ENCODE results near the gene STK11. TPM values are rescaled to one million over a fixed set of nuclear protein-coding genes. Genes with fewer than 3 reads are reported as not detected.

STK11 gene
- total and polyA plus RNA-seq, 7 experiments from 2014 or later: 13.9 to 91.3 (median 71.5) TPM

DNA sequence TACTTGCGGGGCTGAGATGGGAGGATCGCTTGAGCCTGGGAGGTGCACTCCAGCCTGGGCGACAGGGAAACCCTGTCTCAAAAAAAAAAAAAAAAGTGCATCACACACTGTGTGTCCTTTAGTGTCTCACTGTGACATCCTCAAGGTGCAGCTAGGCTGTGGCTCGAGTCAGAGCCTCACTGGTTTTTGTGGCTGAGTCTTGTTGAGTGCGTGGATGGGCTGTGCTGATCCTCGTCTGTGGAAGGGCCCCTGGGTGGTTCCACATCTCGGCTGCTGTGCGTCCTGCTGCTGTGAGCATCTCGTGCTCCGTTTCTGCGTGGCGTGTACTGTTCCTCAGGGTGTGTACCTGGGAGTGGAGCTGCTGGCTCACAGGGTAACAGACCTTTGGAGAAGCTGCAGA lies 11.2 kb downstream of the STK11 start:
- no peaks in the 10 kb centered on the region for H3K27me3 ChIP-seq (ENCODE audit: control insufficient read depth in 2 of 2, insufficient read depth in 2 of 2, low read length in 2 of 2)
- Mint-ChIP-seq H3K36me3 (peaks cover 0 to 7% (median 5%) of the 10 kb centered on the region in 5 donors), H3K4me3 (no peak overlapping the region), H3K9me3 (peaks cover 0 to 2% (median 0%) of the 10 kb centered on the region in 11 donors), H3K4me1 (peaks cover 14 to 21% (median 15%) of the 10 kb centered on the region in 7 donors), H3K27ac (no peak overlapping the region), H3K27me3 (no peaks in the 10 kb centered on the region)
- H3K4me3 ChIP-seq (ENCODE audit: low read length): no peak overlapping the region
- H3K36me3 ChIP-seq (ENCODE audit: control insufficient read depth in 2 of 3, insufficient read depth in 3 of 3, low read length in 3 of 3): peaks cover 0 to 34% (median 5%) of the 10 kb centered on the region in 3 experiments
- H3K27ac ChIP-seq (ENCODE audit: low read depth, low read length): no peak overlapping the region
- CTCF ChIA-PET: no interaction called here
- intact Hi-C loops (cut with micrococcal nuclease): no loop called here
- H3K4me1 ChIP-seq (ENCODE audit: control insufficient read depth in 2 of 2, insufficient read depth in 2 of 2, low read length in 2 of 2): peaks cover 12 to 16% of the 10 kb centered on the region in 2 donors
- H3K9me3 ChIP-seq (ENCODE audit: control insufficient read depth in 2 of 3, low read length in 3 of 3): no peaks in the 10 kb centered on the region
- DNase-seq: no peak
- POLR2A ChIA-PET: no interaction called here
- ATAC-seq: no peak

DNA sequence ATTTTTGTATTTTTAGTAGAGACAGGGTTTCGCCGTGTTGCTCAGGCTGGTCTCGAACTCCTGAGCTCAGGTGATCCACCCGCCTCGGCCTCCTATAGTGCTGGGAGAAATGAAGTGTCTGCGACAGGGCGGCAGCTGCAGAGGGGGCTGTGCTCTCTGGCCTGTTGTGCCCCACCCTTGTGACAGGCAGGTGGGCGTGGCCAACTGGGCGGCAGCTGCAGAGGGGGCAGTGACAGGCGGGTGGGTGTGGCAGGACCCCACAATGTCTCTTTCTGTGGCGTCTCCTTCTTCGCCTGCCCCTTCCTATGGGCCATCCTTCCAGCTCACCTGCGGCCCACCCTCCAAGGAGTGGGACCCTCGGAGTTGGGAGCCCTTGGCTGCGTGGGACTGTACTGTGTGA lies 11.8 kb downstream of the STK11 start:
- Histone ChIP-seq H3K9me3 (ENCODE audit: control insufficient read depth in 2 of 3, low read length in 3 of 3) (no peaks in the 10 kb centered on the region), H3K4me1 (ENCODE audit: control insufficient read depth in 2 of 2, insufficient read depth in 2 of 2, low read length in 2 of 2) (peaks cover 12 to 16% of the 10 kb centered on the region in 2 donors), H3K4me3 (ENCODE audit: low read length) (no peak overlapping the region), H3K27me3 (ENCODE audit: control insufficient read depth in 2 of 2, insufficient read depth in 2 of 2, low read length in 2 of 2) (no peaks in the 10 kb centered on the region), H3K27ac (ENCODE audit: low read depth, low read length) (no peak overlapping the region), H3K36me3 (ENCODE audit: control insufficient read depth in 2 of 3, insufficient read depth in 3 of 3, low read length in 3 of 3) (peaks cover 0 to 40% (median 5%) of the 10 kb centered on the region in 3 experiments)
- intact Hi-C loops (cut with micrococcal nuclease): no loop called here
- Mint-ChIP-seq H3K4me3 (no peak overlapping the region), H3K27ac (peak overlapping the region in 1 of 9 donors; percentile 47), H3K36me3 (peaks cover 0 to 7% (median 5%) of the 10 kb centered on the region in 5 donors), H3K27me3 (no peaks in the 10 kb centered on the region), H3K9me3 (peaks cover 0 to 2% (median 0%) of the 10 kb centered on the region in 11 donors), H3K4me1 (peaks cover 13 to 21% (median 14%) of the 10 kb centered on the region in 7 donors)
- ChIA-PET CTCF (no interaction called here), POLR2A (no interaction called here)
- DNase-seq (no peak), ATAC-seq (no peak)

DNA sequence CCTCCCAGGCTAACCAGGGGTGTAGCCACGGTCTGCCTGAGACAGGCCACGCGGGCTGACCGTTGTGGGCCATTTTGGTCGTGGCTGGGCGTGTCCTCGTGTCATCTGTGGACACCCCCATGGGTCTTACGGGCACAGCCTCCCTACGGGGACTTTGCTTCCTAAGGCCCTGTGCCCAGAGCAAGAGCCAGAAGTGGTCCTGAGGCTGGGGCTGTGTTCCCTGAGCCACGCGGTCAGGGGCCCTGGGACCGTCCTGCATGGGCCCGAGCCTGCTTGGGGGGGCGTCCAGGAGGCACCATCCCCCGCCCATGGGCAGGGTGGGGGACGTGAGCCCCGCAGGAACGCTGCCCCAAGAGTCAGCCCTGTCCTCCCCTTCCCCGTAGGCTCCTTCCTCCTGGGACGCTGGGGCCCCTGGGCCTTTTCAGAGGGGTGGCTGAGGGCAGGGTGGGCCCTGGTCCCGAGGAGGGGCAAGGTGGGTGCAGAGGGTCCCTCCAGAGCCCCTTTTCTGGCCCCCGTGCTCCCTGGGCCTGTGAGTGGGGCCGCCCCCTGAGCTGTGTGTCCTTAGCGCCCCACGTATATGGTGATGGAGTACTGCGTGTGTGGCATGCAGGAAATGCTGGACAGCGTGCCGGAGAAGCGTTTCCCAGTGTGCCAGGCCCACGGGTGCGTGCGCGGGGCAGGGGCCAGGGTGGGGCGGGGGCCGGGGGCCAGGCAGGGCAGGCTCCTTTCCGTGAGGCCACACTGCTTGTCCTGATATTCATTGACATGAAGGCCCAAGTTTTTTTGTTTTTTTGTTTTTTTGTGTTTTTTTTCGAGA lies 13.4 kb downstream of the STK11 start:
- ChIA-PET CTCF (no interaction called here), POLR2A (interaction anchor here (0.7 kb wide), 1 partner anchor 199 kb away, joined by 3 read pairs; no protein-coding TSS in a partner anchor)
- H3K36me3 ChIP-seq (ENCODE audit: control insufficient read depth in 2 of 3, insufficient read depth in 3 of 3, low read length in 3 of 3): peaks cover 0 to 56% (median 5%) of the 10 kb centered on the region in 3 experiments
- H3K27me3 ChIP-seq (ENCODE audit: control insufficient read depth in 2 of 2, insufficient read depth in 2 of 2, low read length in 2 of 2): no peaks in the 10 kb centered on the region
- peaks cover 3 to 8% of the 10 kb centered on the region in 2 donors for H3K4me1 ChIP-seq (ENCODE audit: control insufficient read depth in 2 of 2, insufficient read depth in 2 of 2, low read length in 2 of 2)
- no peaks in the 10 kb centered on the region for H3K27me3 Mint-ChIP-seq
- no peak overlapping the region for H3K4me3 ChIP-seq (ENCODE audit: low read length)
- peaks cover 0 to 1% (median 0%) of the 10 kb centered on the region in 11 donors for H3K9me3 Mint-ChIP-seq
- ATAC-seq (no peak), DNase-seq (no peak)
- H3K36me3 Mint-ChIP-seq: peaks cover 0 to 1% (median under 1%) of the 10 kb centered on the region in 5 donors
- no peaks in the 10 kb centered on the region for H3K9me3 ChIP-seq (ENCODE audit: control insufficient read depth in 2 of 3, low read length in 3 of 3)
- H3K27ac Mint-ChIP-seq: no peak overlapping the region
- peaks cover 4 to 10% (median 5%) of the 10 kb centered on the region in 7 donors for H3K4me1 Mint-ChIP-seq
- intact Hi-C loops (cut with micrococcal nuclease): no loop called here
- H3K4me3 Mint-ChIP-seq: no peak overlapping the region
- H3K27ac ChIP-seq (ENCODE audit: low read depth, low read length): no peak overlapping the region

DNA sequence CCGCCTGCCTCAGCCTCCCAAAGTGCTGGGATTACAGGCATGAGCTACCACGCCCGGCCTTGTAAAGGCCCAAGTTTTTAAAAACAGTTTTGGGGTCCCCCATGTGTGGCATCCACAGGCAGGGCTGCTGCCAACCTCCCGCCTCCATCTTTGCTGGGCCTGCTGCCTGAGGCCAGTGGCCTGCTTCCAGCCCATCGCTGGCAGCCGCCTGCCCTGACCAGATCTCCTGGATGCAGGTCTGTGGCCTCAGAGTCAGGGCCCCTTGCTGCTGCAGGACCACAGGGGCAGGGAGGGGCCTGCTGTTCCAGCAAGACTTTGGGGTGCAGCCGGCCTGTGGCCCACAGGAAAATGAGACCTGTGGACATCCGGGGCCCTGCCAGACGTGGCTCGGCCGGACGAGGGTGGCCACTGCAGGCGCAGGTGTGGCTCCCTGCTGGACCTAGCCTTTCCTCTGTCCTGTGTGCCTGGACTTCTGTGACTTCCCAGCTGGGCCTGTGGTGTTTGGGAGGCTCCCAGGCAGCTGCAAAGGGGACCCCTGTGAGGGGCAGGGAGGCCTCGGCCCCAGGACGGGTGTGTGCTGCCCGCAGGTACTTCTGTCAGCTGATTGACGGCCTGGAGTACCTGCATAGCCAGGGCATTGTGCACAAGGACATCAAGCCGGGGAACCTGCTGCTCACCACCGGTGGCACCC lies 14.4 kb downstream of the STK11 start:
- no peaks in the 10 kb centered on the region for H3K9me3 Mint-ChIP-seq
- no peak for DNase-seq
- peaks cover 0 to 65% (median 5%) of the 10 kb centered on the region in 3 experiments for H3K36me3 ChIP-seq (ENCODE audit: control insufficient read depth in 2 of 3, insufficient read depth in 3 of 3, low read length in 3 of 3)

DNA sequence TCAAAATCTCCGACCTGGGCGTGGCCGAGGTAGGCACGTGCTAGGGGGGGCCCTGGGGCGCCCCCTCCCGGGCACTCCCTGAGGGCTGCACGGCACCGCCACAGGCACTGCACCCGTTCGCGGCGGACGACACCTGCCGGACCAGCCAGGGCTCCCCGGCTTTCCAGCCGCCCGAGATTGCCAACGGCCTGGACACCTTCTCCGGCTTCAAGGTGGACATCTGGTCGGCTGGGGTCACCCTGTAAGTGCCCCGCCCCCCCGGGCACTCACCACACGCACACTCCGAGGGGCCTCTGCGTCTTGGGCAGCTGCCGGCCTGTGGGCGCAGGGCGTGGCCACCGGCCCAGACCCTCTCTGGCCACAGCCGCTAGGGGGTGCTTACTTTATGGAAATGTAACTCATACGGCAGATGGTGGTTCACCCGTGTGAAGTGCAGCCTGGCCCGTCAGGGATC lies 14.9 kb downstream of the STK11 start:
- Histone ChIP-seq H3K4me1 (ENCODE audit: control insufficient read depth in 2 of 2, insufficient read depth in 2 of 2, low read length in 2 of 2) (no peaks in the 10 kb centered on the region), H3K9me3 (ENCODE audit: control insufficient read depth in 2 of 3, low read length in 3 of 3) (no peaks in the 10 kb centered on the region), H3K4me3 (ENCODE audit: low read length) (no peak overlapping the region), H3K27me3 (ENCODE audit: control insufficient read depth in 2 of 2, insufficient read depth in 2 of 2, low read length in 2 of 2) (no peaks in the 10 kb centered on the region), H3K36me3 (ENCODE audit: control insufficient read depth in 2 of 3, insufficient read depth in 3 of 3, low read length in 3 of 3) (peaks cover 0 to 64% (median 5%) of the 10 kb centered on the region in 3 experiments), H3K27ac (ENCODE audit: low read depth, low read length) (no peak overlapping the region)
- intact Hi-C loops (cut with micrococcal nuclease): no loop called here
- Mint-ChIP-seq H3K4me1 (peaks cover 0 to 6% (median 0%) of the 10 kb centered on the region in 7 donors), H3K9me3 (no peaks in the 10 kb centered on the region), H3K27ac (no peak overlapping the region), H3K4me3 (no peak overlapping the region), H3K27me3 (no peaks in the 10 kb centered on the region), H3K36me3 (peaks cover 0 to 1% (median 0%) of the 10 kb centered on the region in 5 donors)
- POLR2A ChIA-PET: interaction anchor here (1.1 kb wide), 1 partner anchor 49 kb away, joined by 3 read pairs; the partner anchor contains the start of gene CIRBP
- ATAC-seq: no peak
- CTCF ChIA-PET: no interaction called here
- DNase-seq: no peak

More for the DNA sequence above, 14.4 kb downstream of the STK11 start:
- ChIA-PET CTCF (no interaction called here), POLR2A (interaction anchor here (0.7 kb wide), 1 partner anchor 200 kb away, joined by 3 read pairs; no protein-coding TSS in a partner anchor)
- ATAC-seq: no peak
- Mint-ChIP-seq H3K4me1 (peaks cover 0 to 6% (median 0%) of the 10 kb centered on the region in 7 donors), H3K4me3 (no peak overlapping the region), H3K36me3 (peaks cover 0 to 1% (median 0%) of the 10 kb centered on the region in 5 donors), H3K27me3 (no peaks in the 10 kb centered on the region), H3K27ac (no peak overlapping the region)
- intact Hi-C loops (cut with micrococcal nuclease): no loop called here
- H3K27me3 ChIP-seq (ENCODE audit: control insufficient read depth in 2 of 2, insufficient read depth in 2 of 2, low read length in 2 of 2): no peaks in the 10 kb centered on the region
- no peak overlapping the region for H3K4me3 ChIP-seq (ENCODE audit: low read length)
- H3K4me1 ChIP-seq (ENCODE audit: control insufficient read depth in 2 of 2, insufficient read depth in 2 of 2, low read length in 2 of 2): no peaks in the 10 kb centered on the region
- H3K9me3 ChIP-seq (ENCODE audit: control insufficient read depth in 2 of 3, low read length in 3 of 3): no peaks in the 10 kb centered on the region
- H3K27ac ChIP-seq (ENCODE audit: low read depth, low read length): no peak overlapping the region

DNA sequence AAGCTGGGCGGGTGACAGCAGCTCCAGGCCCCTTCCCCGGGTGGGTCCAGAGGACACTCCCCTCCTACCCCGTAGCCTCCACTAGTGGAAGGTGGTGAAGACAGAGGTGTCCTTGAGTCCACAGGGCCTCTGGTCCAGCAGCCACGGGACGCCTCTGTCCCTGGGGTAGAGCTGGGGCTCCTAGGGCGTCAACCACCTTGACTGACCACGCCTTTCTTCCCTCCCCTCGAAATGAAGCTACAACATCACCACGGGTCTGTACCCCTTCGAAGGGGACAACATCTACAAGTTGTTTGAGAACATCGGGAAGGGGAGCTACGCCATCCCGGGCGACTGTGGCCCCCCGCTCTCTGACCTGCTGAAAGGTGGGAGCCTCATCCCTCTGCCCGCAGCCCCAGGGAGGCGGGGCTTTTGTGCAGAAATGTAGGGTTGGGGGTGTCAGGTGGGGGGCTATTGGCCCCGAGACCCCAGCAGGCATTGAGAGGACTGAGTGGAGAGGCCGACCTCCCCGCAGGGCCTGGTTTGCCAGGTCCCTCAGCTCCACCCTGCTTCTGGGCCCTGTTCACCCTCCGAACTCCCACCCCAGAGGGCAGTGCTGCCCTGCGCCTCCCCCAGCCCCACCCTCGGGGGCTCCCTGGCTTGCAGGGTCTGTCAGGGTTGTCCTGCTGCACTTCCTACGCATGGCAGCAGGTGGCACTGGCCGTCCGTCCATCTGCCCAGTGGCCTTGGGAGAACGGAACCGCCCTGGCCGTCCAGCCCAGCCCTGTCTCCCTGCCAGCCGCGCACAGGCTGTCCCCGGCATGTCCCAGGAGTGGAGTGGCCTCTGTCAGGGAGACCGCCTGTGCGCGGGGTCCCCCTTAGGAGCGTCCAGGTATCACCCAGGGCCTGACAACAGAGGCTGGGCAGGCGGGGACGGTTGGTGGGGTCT lies 15.7 kb downstream of the STK11 start:
- Mint-ChIP-seq H3K27me3 (no peaks in the 10 kb centered on the region), H3K36me3 (peaks cover 0 to 1% (median 0%) of the 10 kb centered on the region in 5 donors), H3K4me1 (peaks cover 0 to 6% (median 0%) of the 10 kb centered on the region in 7 donors), H3K27ac (no peak overlapping the region), H3K9me3 (no peaks in the 10 kb centered on the region), H3K4me3 (no peak overlapping the region)
- ATAC-seq: peak; percentile 33
- no peak for DNase-seq
- POLR2A ChIA-PET: interaction anchor here (1.1 kb wide), 1 partner anchor 48 kb away, joined by 3 read pairs; the partner anchor contains the start of gene CIRBP
- Histone ChIP-seq H3K4me3 (ENCODE audit: low read length) (no peak overlapping the region), H3K9me3 (ENCODE audit: control insufficient read depth in 2 of 3, low read length in 3 of 3) (no peaks in the 10 kb centered on the region), H3K27ac (ENCODE audit: low read depth, low read length) (no peak overlapping the region), H3K36me3 (ENCODE audit: control insufficient read depth in 2 of 3, insufficient read depth in 3 of 3, low read length in 3 of 3) (peaks cover 0 to 71% (median 5%) of the 10 kb centered on the region in 3 experiments), H3K27me3 (ENCODE audit: control insufficient read depth in 2 of 2, insufficient read depth in 2 of 2, low read length in 2 of 2) (no peaks in the 10 kb centered on the region), H3K4me1 (ENCODE audit: control insufficient read depth in 2 of 2, insufficient read depth in 2 of 2, low read length in 2 of 2) (no peaks in the 10 kb centered on the region)
- CTCF ChIA-PET: interaction anchor here (0.6 kb wide), 1 partner anchor 365 kb away, joined by 3 read pairs; no protein-coding TSS in a partner anchor
- intact Hi-C loops (cut with micrococcal nuclease): no loop called here

All from naive thymus-derived CD4-positive, alpha-beta T cell (primary cell).